GM12878 (cell line): ENCODE results near the gene SLC34A3. TPM values are rescaled to one million over a fixed set of nuclear protein-coding genes. Genes with fewer than 3 reads are reported as not detected.

Source experiments
- ATAC-seq: fragments of 200-7000 bp; cut with Tn5 transposase; 3 replicates; pipeline ENCODE4 v1.9.1; 2020; ENCODE audit warnings: mild to moderate bottlenecking, moderate library complexity
- BruUV-seq: library from RNA; stranded (reverse); fragments of 400-500 nt; replicated peaks from 2 replicates; lab custom pipeline; 2021; lab: Mats Ljungman, UMichigan
- CTCF ChIA-PET: fragments of 300-600 bp; sonication (Branson Sonifier 250); formaldehyde crosslinking; extraction: SDS; loops from one replicate; lab custom pipeline; 2021; ENCODE audit warnings: inconsistent platforms; lab: Yijun Ruan, JAX
- POLR2A ChIA-PET: fragments of 350-600 bp; formaldehyde crosslinking; extraction: SDS; loops from one replicate; lab custom pipeline; 2021; ENCODE audit warnings: inconsistent platforms; lab: Charles Lee
- RAD21 ChIA-PET: fragments of 300-600 bp; sonication (Branson Sonifier 250); formaldehyde crosslinking; loops from one replicate; lab custom pipeline; 2023; ENCODE audit warnings: antibody characterized with exemption; ENCODE audit not compliant: unreplicated experiment; lab: Charles Lee
- SMC1A ChIA-PET: fragments of 300-600 bp; sonication (Branson Sonifier 250); formaldehyde crosslinking; loops from one replicate; lab custom pipeline; 2023; ENCODE audit not compliant: unreplicated experiment, uncharacterized antibody; lab: Charles Lee
- DNase-seq: peaks from one replicate; pipeline ENCODE4 v3.0.0-alpha.2; 2011; ENCODE audit warnings: low read depth, low spot score
- FAIRE-seq: peaks from 3 replicates; lab custom pipeline; 2011; peaks lifted over from hg19 to GRCh38; lab: Jason Lieb, UNC
- H2AFZ ChIP-seq: 2 replicates; pipeline ENCODE4 v1.6.0; 2011; ENCODE audit warnings: low read depth, low read length, control low read depth; ENCODE audit not compliant: control insufficient read depth
- H3K27ac ChIP-seq: 2 replicates; pipeline ENCODE4 v1.5.1; 2011; ENCODE audit warnings: control low read depth; ENCODE audit not compliant: control insufficient read depth, insufficient read depth
- H3K27me3 ChIP-seq, 2 experiments: replicated peaks in 1 of 2; 2 replicates each; pipeline versions ENCODE4 v1.6.0 to v1.6.1; 2011; ENCODE audit warnings: low read length in 1 of 2; ENCODE audit not compliant: control insufficient read depth in 2 of 2, insufficient read depth in 2 of 2
- H3K36me3 ChIP-seq, 2 experiments: 2 replicates each; pipeline ENCODE4 v1.5.1; 2011; ENCODE audit warnings: low read length in 1 of 2; ENCODE audit not compliant: control insufficient read depth in 2 of 2, insufficient read depth in 2 of 2
- H3K4me1 ChIP-seq: 2 replicates; pipeline ENCODE4 v1.6.1; 2011; ENCODE audit warnings: mild to moderate bottlenecking, low read length, moderate library complexity, mixed read lengths; ENCODE audit not compliant: control insufficient read depth, insufficient read depth
- H3K4me2 ChIP-seq: 2 replicates; pipeline ENCODE4 v1.6.0; 2011; ENCODE audit warnings: control low read depth; ENCODE audit not compliant: control insufficient read depth, insufficient read depth
- H3K4me3 ChIP-seq: fragments of 200-600 bp; sonication (generic); 2 replicates; pipeline ENCODE4 v1.5.1; 2016
- H3K79me2 ChIP-seq: 2 replicates; pipeline ENCODE4 v1.6.0; 2011; ENCODE audit warnings: low read length; ENCODE audit not compliant: control insufficient read depth, insufficient read depth
- H3K9ac ChIP-seq: 2 replicates; pipeline ENCODE4 v1.8.0; 2011; ENCODE audit warnings: low read length, control low read depth, mixed read lengths; ENCODE audit not compliant: control insufficient read depth, insufficient read depth
- H3K9me3 ChIP-seq: replicated peaks from 3 replicates; pipeline ENCODE4 v1.5.1; 2011; ENCODE audit warnings: mild to moderate bottlenecking, low read length; ENCODE audit not compliant: control insufficient read depth, insufficient read depth
- H4K20me1 ChIP-seq: 2 replicates; pipeline ENCODE4 v1.6.0; 2011; ENCODE audit not compliant: control insufficient read depth, insufficient read depth
- CBFB ChIP-seq: IDR thresholded peaks from 2 replicates; pipeline ENCODE4 v1.6.1; 2016; ENCODE audit warnings: antibody characterized with exemption, low read depth
- KDM1A ChIP-seq: fragments of 200-600 bp; sonication (generic); IDR thresholded peaks from 2 replicates; pipeline ENCODE4 v1.6.1; 2016; ENCODE audit warnings: borderline replicate concordance
- KLF5 ChIP-seq: fragments of 450-650 bp; IDR thresholded peaks from 2 replicates; pipeline ENCODE4 v1.6.1; 2014; ENCODE audit warnings: mild to moderate bottlenecking; ENCODE audit not compliant: partially characterized antibody
- MEF2A ChIP-seq: IDR thresholded peaks from 2 replicates; pipeline ENCODE4 v1.6.1; 2011; ENCODE audit warnings: low read depth, mild to moderate bottlenecking, low read length, moderate library complexity; ENCODE audit not compliant: insufficient read depth
- MEF2B ChIP-seq: fragments of 450-650 bp; IDR thresholded peaks from 2 replicates; pipeline ENCODE4 v1.6.1; 2018; ENCODE audit warnings: mild to moderate bottlenecking, moderate library complexity; ENCODE audit not compliant: partially characterized antibody, poor library complexity, severe bottlenecking
- NBN ChIP-seq: fragments of 450-650 bp; IDR thresholded peaks from 2 replicates; pipeline ENCODE4 v1.6.1; 2016
- PAX5 ChIP-seq: IDR thresholded peaks from 2 replicates; pipeline ENCODE4 v1.6.1; 2011; ENCODE audit warnings: low read depth, low read length, borderline replicate concordance
- RAD21 ChIP-seq: IDR thresholded peaks from 2 replicates; pipeline ENCODE4 v1.6.1; 2011; ENCODE audit warnings: mild to moderate bottlenecking, low read depth, low read length, moderate library complexity; ENCODE audit not compliant: insufficient read depth
- TCF12 ChIP-seq: IDR thresholded peaks from 2 replicates; pipeline ENCODE4 v1.6.1; 2011; ENCODE audit warnings: low read depth, mild to moderate bottlenecking, low read length
- WGBS: methylation state at CpG from one replicate; pipeline ENCODE4 v1.1.6; 2016; ENCODE audit warnings: low lambda C conversion rate; ENCODE audit not compliant: insufficient replicate concordance, insufficient coverage; ENCODE audit errors: missing lambda C conversion rate; 5-methylcytosine and 5-hydroxymethylcytosine counted together
- in situ Hi-C: fragments of 300-500 bp; cut with MboI; formaldehyde crosslinking; loops from 9 replicates; pipeline ENCODE4 v1.14.3; 2018; ENCODE audit warnings: mixed read lengths
- intact Hi-C: fragments of 100-400 bp; cut with micrococcal nuclease; formaldehyde crosslinking; loops from one replicate; pipeline ENCODE4 v1.14.2; 2022; ENCODE audit not compliant: unreplicated experiment
- polyA plus RNA-seq, 11 experiments: library from polyadenylated mRNA; depleted of rRNA in 4 of 11; unstranded in 6 of 11; stranded (reverse) in 5 of 11; fragments of >200 nt; fragmentation: Nextera tagmentation in 4 of 11; fragmentation: Illumina TruSeq in 1 of 11; extraction: Ambion mirVana in 4 of 11; extraction: Trizol in 1 of 11; gene quantifications; 1 replicate in 1 of 11; 2 replicates in 10 of 11; pipeline versions ENCODE4 v1.2.1 to v1.2.3, GENCODE V29; 2011 to 2016; ENCODE audit warnings: inconsistent platforms in 2 of 11, missing spikeins in 2 of 11, low read depth in 1 of 11
- total RNA-seq, 4 experiments: library from RNA; depleted of rRNA in 3 of 4; stranded (reverse); fragments of >200 nt in 3 of 4; fragmentation: Illumina TruSeq in 1 of 4; extraction: Trizol in 1 of 4; gene quantifications; 2 replicates each; pipeline versions ENCODE4 v1.2.1 to v1.2.3, GENCODE V29; 2013 to 2021
- TF ChIP-seq, protein P1 (sequence below): fragments of 450-650 bp; IDR thresholded peaks from 2 replicates; pipeline ENCODE4 v1.6.1; 2017; ENCODE audit warnings: low read depth, mild to moderate bottlenecking, moderate library complexity
- TF ChIP-seq, protein P2 (sequence below): fragments of 450-650 bp; IDR thresholded peaks from 2 replicates; pipeline ENCODE4 v1.6.1; 2017; ENCODE audit warnings: mild to moderate bottlenecking
- TF ChIP-seq, protein P3 (sequence below): IDR thresholded peaks from 2 replicates; pipeline ENCODE4 v1.6.1; 2011; ENCODE audit warnings: mild to moderate bottlenecking, low read depth, low read length, moderate library complexity; ENCODE audit not compliant: insufficient replicate concordance
- TF ChIP-seq, protein P4 (sequence below): IDR thresholded peaks from 2 replicates; pipeline ENCODE4 v1.6.1; 2012; ENCODE audit warnings: mild to moderate bottlenecking, low read depth, low read length

The SLC34A3 gene
- total and polyA plus RNA-seq, 10 of the 15 experiments (the other 5 are each of a cell fraction or from before 2014, with no cell fraction given) = not detected

DNA sequence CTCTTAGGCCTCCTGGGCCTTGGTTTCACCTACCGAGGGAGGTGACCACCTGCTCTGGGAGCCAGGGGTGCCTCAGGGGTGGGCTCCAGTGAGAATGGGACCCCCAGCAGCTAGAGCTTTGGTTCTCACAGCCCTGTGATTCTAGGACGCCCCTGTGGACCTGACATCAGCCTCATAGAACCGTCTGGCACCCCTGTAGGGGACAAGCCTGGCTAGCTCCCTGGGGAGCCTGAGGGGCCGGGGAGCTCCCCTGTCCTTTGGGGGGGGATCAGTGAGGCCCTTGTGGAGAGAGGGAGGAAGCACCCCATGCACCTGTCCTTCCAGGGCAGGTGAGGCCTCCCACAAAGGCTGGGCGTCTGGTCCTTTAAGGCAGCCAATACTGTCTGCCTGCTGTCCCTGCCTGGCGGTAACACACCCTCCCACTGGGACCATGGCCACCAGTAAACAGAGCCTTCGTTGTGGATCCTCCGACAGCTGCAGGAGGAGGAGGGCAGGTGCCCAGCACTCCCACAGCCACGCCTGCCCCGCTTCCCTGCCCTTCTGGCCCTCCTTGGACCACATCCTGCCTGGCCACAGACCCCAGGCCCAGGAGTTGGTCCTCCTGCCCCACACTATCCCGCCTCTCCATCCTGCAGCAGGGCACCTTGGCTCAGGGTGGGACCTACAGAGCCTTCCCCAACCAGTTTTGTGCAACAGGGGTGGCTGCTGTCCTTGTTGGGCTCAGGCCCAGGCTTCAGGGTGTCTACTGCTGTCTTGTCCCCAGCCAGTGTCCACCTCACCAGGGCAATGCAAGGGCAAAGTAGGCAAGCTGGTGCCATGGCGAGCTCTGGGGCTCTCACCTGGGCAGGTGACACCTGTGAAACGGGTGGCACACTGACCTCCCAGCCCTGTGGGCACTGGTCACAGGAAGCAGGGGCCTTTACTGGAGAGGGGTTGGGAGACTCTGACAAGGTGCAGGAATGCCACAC lies 7.3 kb downstream of the SLC34A3 start:
- ChIA-PET CTCF (interaction anchor here (0.8 to 5.3 kb wide), 20 partner anchors 13 to 290 kb away, joined by 3 to 52 read pairs (median 4); partner anchors contain the start of genes ANAPC2, CYSRT1, EXD3 and NOXA1), RAD21 (interaction anchor here (0.9 to 4.6 kb wide), 8 partner anchors 14 to 110 kb away, joined by 3 to 20 read pairs (median 4); partner anchors contain the start of genes ANAPC2, SSNA1 and TOR4A), POLR2A (interaction anchor here (1.5 to 9.2 kb wide), 4 partner anchors 15 to 155 kb away, joined by 7 to 112 read pairs (median 11); partner anchors contain the start of genes CYSRT1, NELFB, RNF208 and SSNA1), SMC1A (interaction anchor here (0.9 to 2.4 kb wide), 5 partner anchors 18 to 169 kb away, joined by 3 to 6 read pairs (median 4); partner anchors contain the start of gene TOR4A)
- Histone ChIP-seq H3K79me2 (peaks cover 24% of the 10 kb centered on the region), H2AFZ (no peak overlapping the region), H3K4me1 (peaks cover 35% of the 10 kb centered on the region), H3K4me2 (0 out of 2 replicates have a peak overlapping the region, but pooled peaks have one; percentile 17), H3K9me3 (no peaks in the 10 kb centered on the region), H3K36me3 (peaks cover 3 to 10% of the 10 kb centered on the region in 2 experiments), H3K4me3 (no peak overlapping the region), H3K27ac (no peak overlapping the region), H4K20me1 (peaks cover 4% of the 10 kb centered on the region; the same call in 1 of the 2 replicates), H3K27me3 (no peaks in the 10 kb centered on the region), H3K9ac (no peak overlapping the region)
- intact Hi-C loops (loop anchor here (5.0 kb wide), 1 partner anchor 451 kb away; no protein-coding TSS in a partner anchor), in situ Hi-C loops (no loop called here)
- no peak for FAIRE-seq
- no peak for DNase-seq
- BruUV-seq = no TSS peak
- TF ChIP-seq, protein P1, sequence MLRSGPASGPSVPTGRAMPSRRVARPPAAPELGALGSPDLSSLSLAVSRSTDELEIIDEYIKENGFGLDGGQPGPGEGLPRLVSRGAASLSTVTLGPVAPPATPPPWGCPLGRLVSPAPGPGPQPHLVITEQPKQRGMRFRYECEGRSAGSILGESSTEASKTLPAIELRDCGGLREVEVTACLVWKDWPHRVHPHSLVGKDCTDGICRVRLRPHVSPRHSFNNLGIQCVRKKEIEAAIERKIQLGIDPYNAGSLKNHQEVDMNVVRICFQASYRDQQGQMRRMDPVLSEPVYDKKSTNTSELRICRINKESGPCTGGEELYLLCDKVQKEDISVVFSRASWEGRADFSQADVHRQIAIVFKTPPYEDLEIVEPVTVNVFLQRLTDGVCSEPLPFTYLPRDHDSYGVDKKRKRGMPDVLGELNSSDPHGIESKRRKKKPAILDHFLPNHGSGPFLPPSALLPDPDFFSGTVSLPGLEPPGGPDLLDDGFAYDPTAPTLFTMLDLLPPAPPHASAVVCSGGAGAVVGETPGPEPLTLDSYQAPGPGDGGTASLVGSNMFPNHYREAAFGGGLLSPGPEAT = no peak
- TF ChIP-seq NBN (no peak), RAD21 (no peak), KDM1A (no peak), TCF12 (no peak), PAX5 (no peak), CBFB (no peak), MEF2B (peak; percentile 13), KLF5 (no peak), MEF2A (no peak)
- TF ChIP-seq, protein P2, sequence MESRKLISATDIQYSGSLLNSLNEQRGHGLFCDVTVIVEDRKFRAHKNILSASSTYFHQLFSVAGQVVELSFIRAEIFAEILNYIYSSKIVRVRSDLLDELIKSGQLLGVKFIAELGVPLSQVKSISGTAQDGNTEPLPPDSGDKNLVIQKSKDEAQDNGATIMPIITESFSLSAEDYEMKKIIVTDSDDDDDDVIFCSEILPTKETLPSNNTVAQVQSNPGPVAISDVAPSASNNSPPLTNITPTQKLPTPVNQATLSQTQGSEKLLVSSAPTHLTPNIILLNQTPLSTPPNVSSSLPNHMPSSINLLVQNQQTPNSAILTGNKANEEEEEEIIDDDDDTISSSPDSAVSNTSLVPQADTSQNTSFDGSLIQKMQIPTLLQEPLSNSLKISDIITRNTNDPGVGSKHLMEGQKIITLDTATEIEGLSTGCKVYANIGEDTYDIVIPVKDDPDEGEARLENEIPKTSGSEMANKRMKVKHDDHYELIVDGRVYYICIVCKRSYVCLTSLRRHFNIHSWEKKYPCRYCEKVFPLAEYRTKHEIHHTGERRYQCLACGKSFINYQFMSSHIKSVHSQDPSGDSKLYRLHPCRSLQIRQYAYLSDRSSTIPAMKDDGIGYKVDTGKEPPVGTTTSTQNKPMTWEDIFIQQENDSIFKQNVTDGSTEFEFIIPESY = 0 out of 2 replicates have a peak, but pooled peaks have one; percentile 44
- TF ChIP-seq, protein P3, sequence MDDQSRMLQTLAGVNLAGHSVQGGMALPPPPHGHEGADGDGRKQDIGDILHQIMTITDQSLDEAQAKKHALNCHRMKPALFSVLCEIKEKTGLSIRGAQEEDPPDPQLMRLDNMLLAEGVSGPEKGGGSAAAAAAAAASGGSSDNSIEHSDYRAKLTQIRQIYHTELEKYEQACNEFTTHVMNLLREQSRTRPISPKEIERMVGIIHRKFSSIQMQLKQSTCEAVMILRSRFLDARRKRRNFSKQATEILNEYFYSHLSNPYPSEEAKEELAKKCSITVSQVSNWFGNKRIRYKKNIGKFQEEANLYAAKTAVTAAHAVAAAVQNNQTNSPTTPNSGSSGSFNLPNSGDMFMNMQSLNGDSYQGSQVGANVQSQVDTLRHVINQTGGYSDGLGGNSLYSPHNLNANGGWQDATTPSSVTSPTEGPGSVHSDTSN = no peak
- TF ChIP-seq, protein P4, sequence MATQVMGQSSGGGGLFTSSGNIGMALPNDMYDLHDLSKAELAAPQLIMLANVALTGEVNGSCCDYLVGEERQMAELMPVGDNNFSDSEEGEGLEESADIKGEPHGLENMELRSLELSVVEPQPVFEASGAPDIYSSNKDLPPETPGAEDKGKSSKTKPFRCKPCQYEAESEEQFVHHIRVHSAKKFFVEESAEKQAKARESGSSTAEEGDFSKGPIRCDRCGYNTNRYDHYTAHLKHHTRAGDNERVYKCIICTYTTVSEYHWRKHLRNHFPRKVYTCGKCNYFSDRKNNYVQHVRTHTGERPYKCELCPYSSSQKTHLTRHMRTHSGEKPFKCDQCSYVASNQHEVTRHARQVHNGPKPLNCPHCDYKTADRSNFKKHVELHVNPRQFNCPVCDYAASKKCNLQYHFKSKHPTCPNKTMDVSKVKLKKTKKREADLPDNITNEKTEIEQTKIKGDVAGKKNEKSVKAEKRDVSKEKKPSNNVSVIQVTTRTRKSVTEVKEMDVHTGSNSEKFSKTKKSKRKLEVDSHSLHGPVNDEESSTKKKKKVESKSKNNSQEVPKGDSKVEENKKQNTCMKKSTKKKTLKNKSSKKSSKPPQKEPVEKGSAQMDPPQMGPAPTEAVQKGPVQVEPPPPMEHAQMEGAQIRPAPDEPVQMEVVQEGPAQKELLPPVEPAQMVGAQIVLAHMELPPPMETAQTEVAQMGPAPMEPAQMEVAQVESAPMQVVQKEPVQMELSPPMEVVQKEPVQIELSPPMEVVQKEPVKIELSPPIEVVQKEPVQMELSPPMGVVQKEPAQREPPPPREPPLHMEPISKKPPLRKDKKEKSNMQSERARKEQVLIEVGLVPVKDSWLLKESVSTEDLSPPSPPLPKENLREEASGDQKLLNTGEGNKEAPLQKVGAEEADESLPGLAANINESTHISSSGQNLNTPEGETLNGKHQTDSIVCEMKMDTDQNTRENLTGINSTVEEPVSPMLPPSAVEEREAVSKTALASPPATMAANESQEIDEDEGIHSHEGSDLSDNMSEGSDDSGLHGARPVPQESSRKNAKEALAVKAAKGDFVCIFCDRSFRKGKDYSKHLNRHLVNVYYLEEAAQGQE = no peak
- WGBS = 66% methylated on average over 13 of the region's 13 CpGs
- no peak for ATAC-seq
